HG02623 (cell line): ENCODE data around the gene POLR2A.

ENCODE experiments used
- ATAC-seq: cut with Tn5 transposase; IDR thresholded peaks from one replicate; pipeline ENCODE4 v1.9.1; 2021; ENCODE audit warnings: moderate library complexity; ENCODE audit not compliant: unreplicated experiment

The POLR2A gene

DNA sequence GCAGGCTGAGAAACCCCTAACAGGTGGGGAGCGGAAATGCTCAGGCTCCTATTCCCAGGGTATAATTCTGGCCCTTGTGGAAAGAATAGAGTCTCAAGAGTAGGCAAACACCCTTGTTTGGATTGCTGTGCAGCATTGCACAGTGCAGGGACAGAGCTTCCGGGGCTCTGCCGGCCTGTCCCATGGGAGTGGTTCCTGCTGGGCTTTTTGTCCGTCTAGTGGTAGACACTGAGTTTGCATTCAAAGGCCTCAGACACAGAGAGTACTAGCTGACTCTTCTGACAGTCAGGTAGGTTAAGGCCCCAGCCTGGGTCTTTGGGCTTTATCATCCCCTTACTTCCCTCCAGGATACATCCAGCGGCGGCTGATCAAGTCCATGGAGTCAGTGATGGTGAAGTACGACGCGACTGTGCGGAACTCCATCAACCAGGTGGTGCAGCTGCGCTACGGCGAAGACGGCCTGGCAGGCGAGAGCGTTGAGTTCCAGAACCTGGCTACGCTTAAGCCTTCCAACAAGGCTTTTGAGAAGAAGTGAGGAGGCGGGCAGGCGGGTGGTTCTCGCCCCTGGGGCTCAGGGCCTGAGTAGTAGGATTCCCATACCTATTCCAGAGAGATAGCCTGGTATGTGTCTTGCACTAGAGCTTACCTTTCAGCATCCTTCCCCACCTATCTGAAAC lies 18.1 kb downstream of the POLR2A start:
- ATAC-seq: no peak

DNA sequence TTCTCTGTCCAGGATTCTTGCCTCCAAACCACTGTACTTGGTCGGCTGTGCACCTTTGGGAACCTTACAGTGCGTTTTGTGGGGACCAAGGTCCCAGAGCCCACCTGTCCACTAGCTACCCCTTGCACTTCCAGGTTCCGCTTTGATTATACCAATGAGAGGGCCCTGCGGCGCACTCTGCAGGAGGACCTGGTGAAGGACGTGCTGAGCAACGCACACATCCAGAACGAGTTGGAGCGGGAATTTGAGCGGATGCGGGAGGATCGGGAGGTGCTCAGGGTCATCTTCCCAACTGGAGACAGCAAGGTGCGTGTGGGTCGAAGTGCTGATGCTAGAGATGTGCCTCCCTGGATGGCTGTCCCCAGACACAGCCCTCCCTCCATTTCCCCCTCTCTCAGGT lies 18.8 kb downstream of the POLR2A start:
- no peak for ATAC-seq

DNA sequence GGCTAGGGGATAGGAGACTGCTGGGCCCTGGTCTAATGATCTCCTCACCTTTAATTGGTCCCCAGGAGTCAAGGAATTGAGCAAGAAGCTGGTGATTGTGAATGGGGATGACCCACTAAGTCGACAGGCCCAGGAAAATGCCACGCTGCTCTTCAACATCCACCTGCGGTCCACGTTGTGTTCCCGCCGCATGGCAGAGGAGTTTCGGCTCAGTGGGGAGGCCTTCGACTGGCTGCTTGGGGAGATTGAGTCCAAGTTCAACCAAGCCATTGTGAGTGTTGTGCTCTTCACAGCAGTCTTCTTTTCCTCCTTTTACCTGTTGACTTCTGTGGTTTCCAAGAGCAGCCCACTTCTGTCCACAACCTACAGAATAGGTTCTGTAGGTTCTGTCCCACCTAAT lies 19.4 kb downstream of the POLR2A start:
- ATAC-seq: no peak

DNA sequence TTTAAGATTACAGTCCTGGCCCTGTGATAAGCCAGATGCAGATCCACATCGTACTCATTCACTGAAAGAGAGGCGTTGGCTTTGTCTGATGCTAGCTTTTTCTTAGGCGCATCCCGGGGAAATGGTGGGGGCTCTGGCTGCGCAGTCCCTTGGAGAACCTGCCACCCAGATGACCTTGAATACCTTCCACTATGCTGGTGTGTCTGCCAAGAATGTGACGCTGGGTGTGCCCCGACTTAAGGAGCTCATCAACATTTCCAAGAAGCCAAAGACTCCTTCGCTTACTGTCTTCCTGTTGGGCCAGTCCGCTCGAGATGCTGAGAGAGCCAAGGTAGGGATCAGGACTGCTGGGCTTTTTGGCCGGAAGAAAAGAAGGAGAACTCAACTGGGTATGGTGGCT lies 24.0 kb downstream of the POLR2A start:
- no peak for ATAC-seq

DNA sequence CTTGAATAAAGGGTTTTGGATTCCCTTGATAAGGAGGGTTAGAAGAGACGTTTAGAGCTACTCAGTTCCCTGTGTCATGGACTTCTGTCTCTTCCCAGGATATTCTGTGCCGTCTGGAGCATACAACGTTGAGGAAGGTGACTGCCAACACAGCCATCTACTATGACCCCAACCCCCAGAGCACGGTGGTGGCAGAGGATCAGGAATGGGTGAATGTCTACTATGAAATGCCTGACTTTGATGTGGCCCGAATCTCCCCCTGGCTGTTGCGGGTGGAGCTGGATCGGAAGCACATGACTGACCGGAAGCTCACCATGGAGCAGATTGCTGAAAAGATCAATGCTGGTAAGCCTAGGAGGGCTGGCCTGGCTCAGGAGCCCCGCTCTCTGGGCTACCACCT lies 24.7 kb downstream of the POLR2A start:
- ATAC-seq: no peak

DNA sequence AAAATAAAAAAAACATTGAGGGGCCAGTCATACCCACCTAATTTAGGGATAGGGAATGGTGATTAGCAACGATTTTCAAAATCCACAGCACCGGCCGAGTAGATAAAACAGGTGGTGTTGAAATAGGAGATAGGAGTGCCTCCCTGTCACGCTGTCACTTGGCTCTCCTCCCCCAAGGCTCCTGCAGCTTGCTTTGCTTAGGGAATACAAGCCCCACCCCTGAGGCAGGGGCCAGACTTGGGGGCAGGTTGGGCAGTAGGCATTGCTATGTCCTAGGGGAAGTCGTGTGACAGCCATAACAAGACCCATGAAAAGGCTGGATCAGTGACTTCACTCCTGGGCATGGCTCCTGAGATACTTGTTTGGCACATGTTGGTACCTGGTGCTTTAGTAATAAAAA lies 25.8 kb downstream of the POLR2A start:
- ATAC-seq: no peak

DNA sequence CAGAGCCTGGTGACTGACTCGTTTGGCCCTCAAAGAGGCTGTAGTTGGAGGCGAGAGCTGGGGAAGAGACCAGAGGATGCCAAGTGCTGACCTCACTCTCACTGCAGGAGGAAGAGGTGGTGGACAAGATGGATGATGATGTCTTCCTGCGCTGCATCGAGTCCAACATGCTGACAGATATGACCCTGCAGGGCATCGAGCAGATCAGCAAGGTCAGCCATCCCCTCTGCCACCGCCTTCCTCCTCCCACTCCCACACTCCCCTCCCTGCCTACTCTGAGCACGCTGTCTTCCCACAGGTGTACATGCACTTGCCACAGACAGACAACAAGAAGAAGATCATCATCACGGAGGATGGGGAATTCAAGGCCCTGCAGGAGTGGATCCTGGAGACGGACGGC lies 26.9 kb downstream of the POLR2A start:
- ATAC-seq: no peak

DNA sequence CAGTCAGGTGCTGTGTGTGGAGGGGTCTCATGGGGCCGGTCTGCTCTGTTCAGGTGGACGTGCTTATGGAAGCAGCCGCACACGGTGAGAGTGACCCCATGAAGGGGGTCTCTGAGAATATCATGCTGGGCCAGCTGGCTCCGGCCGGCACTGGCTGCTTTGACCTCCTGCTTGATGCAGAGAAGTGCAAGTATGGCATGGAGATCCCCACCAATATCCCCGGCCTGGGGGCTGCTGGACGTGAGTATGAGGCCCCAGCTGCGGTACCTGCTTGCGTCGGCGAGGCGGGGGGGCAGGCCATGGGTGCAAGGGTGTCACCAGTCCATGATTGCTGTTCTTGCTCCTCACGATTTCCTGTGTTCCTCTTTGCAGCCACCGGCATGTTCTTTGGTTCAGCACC lies 27.9 kb downstream of the POLR2A start:
- ATAC-seq: no peak

DNA sequence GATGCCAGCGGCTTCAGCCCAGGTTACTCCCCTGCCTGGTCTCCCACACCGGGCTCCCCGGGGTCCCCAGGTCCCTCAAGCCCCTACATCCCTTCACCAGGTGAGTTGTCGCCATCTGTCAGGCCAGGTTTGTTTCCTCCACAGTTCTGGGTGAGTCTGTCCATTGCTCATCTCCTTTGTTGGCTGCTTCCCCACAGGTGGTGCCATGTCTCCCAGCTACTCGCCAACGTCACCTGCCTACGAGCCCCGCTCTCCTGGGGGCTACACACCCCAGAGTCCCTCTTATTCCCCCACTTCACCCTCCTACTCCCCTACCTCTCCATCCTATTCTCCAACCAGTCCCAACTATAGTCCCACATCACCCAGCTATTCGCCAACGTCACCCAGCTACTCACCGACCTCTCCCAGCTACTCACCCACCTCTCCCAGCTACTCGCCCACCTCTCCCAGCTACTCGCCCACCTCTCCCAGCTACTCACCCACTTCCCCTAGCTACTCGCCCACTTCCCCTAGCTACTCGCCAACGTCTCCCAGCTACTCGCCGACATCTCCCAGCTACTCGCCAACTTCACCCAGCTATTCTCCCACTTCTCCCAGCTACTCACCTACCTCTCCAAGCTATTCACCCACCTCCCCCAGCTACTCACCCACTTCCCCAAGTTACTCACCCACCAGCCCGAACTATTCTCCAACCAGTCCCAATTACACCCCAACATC lies 28.8 kb downstream of the POLR2A start:
- ATAC-seq: no peak

DNA sequence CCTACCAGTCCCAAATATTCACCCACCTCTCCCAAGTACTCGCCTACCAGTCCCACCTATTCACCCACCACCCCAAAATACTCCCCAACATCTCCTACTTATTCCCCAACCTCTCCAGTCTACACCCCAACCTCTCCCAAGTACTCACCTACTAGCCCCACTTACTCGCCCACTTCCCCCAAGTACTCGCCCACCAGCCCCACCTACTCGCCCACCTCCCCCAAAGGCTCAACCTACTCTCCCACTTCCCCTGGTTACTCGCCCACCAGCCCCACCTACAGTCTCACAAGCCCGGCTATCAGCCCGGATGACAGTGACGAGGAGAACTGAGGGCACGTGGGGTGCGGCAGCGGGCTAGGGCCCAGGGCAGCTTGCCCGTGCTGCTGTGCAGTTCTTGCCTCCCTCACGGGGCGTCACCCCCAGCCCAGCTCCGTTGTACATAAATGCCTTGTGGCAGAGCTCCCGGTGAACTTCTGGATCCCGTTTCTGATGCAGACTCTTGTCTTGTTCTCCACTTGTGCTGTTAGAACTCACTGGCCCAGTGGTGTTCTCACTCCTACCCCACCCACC lies 29.8 kb downstream of the POLR2A start:
- no peak for ATAC-seq

DNA sequence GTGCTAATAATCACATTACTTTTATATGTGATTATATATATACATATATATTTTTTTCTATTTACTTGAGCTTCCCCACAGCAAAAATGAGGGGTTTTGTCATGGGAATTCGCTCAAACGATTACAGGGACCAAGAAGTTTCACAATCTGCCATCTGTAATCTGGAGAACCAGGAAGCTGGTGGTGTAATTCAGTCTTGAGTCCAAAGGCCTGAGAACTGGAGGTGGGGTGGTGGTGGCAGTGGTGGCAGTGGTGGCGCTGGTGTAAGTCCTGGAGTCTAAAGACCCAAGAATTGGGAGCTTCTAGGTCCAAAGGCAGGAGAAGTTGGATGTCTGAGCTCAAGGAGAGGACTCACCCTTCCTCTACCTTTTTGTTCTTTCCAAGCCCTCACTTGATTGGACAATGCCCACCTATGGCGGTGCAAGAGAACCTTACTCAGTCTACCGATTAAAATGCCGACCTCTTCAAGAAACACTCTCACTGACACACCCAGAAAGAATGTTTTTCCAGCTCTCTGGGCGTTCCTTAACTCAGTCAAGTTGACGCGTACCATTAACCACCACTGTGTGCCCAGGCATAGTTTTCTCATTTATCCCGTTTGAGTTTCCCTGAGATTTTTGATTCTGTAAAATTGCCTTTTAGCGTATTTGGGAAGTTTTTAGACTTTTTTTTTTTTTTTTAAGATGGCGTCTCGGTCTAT lies 31.9 kb downstream of the POLR2A start:
- no peak for ATAC-seq

DNA sequence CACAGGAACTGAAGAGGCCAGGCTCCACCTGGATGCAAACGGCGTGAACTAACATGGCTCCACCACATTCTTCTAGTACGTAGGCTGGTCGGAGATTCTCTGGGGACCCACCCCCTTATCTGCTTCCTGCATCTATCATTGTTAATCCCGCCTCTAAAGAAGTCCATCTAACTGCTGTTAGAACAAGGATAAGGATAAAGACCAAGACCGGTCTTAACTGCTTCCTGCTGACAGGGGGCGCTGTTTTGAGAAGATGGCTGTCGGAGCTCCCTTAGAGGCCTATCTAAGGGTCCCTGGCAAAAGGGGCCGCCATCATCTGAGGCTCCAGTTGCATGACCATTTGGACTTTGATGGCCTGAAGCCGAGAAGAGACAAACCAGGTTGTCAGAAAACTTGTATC lies 38.9 kb downstream of the POLR2A start:
- ATAC-seq: no peak

DNA sequence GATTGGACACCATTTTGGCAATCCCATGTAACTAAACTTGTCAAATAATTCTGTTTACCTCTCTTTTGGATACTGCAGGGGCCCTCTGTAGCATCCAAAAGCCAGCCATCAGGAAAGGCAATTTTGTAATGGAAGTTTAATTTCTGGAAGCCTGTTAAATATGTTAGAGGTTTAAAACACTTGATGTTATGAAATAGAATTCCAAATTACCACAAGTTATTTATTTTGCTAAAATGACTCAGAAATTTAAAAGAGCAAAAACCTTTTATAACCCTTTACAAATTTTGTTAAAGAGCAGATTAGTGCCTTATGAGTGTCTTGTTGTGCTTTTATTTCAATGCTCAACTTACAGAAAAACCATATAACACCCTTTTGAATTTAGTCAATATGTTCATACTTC lies 44.7 kb downstream of the POLR2A start:
- ATAC-seq: no peak

DNA sequence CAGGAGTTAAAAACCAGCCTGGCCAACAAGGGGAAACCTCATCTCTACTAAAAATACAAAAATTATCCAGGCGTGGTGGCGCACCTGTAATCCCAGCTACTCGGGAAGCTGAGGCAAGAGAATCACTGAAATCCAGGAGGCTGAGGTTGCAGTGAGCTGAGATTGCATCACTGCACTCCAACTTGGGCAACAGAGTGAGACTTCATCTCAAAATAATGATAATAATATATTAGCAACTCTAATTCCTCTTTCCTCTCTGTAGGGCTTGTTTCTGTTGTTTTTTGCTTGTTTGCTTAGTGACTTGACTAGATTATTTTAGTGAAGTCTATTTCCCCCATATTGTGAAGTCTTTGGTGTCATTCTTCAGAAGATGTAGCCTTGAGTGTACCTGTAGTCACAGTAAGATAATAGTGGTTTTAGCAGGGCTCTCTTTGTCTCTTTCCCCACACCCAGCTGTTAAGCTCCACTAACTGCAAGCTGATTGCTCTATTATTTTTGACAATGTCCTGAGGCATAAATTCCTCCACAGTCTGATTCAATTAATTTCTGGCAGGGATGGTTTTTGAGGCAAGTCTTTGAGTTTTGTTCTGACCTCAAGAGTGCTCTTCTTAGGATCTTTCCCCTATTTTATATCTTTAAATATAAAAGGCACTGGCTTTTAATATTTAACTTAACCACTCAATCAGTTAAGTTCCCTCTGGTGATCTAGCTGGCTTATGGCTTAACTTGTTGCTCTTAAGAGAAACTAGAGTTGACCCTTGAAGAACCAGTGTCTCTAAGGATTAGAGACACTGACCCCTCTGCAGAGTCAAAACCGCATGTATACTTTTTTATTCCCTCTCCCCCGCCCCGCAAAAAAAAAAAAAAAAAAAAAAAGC lies 46.1 kb downstream of the POLR2A start:
- no peak for ATAC-seq

DNA sequence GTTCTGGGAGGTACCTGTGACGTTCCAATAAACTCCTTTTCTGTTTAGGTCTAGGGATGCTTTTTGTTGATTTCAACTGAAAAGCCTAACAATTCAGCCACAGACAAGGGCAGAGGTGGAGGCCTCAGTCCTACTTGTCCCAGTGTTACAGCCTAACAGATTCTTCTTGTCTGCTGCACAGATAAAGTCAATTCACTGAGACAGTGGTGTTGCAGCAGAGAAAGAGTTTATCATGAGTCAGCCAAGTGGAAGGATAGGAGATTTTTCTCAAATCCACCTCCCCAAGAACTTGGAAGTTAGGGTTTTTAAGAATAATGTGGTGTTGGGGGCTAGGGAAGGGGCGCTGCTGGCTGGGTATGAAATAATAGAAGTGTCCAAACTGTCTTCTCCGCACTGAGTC lies 53.9 kb downstream of the POLR2A start:
- ATAC-seq: no peak

DNA sequence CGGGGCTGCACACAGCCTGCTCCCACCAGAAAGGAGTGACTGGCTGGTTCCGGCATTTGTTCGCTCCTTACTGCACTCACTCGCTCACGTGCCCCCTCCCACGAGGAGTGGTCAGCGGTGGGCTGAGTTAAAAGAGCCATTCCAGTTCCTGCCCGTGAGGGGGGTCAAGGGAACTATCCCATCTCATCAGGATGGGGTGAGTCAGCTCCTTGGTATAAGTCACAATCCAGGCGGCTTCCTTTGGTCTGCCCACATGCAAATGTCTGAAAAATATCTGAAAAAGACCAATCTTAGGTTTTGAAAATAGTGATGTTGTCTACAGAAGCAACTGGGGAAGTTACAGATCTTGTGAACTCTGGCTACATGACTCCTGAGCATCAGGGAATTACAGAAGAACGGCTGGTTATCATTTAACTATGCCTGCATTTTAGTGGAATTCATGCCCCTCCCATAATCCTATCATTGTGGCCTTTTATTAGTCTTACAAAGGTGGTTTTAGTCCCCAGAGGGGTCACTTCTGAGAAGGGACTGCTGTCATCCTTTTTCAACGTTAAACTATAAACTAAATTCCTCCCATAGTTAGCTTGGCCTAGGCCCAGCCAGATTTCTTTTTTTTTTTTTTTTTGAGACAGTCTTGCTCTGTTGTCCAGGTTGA lies 54.9 kb downstream of the POLR2A start:
- no peak for ATAC-seq

DNA sequence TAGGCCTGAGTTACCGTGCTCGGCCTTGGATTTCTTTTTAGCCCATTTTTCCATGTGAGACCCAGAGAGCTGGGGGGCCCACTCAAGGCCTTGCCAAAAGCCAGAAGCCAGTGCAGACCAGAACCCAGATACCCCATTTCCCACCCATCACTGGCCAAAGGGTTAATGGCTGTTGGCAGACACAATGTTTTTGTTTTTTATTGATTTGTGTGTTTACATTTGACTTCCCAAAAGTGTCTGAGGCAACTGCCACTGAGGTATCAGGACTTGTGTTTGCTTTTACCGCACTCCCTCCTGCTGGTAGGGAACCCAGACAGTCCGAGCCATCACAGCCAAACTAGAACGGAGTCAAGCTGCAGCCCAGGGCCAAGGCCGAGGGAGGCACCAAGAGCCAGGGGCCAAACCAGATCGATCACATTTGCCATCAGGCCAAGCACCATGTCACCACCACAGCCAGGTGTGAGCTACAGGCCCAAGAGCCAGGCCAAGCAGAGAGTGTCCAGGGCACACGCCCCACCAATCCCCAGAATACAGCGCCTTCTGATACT lies 57.0 kb downstream of the POLR2A start:
- no peak for ATAC-seq

DNA sequence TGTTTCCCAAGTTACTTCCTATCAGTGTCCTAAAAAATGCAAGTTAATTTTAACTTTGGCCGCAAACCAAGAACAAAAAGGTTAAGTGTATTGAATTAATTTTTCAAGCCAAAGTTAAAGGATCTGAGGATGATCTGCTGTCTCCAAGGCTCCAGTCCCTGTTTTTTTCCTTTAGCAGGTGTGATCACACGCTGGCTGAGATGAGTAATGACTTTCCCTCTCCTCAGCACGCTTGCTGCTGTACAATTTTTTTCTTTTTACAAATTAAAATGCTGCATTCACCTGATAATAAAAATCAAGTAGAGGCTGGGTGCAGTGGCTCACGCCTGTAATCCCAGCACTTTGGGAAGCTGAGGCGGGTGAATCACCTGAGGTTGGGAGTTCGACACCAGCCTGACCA lies 60.7 kb downstream of the POLR2A start:
- no peak for ATAC-seq

DNA sequence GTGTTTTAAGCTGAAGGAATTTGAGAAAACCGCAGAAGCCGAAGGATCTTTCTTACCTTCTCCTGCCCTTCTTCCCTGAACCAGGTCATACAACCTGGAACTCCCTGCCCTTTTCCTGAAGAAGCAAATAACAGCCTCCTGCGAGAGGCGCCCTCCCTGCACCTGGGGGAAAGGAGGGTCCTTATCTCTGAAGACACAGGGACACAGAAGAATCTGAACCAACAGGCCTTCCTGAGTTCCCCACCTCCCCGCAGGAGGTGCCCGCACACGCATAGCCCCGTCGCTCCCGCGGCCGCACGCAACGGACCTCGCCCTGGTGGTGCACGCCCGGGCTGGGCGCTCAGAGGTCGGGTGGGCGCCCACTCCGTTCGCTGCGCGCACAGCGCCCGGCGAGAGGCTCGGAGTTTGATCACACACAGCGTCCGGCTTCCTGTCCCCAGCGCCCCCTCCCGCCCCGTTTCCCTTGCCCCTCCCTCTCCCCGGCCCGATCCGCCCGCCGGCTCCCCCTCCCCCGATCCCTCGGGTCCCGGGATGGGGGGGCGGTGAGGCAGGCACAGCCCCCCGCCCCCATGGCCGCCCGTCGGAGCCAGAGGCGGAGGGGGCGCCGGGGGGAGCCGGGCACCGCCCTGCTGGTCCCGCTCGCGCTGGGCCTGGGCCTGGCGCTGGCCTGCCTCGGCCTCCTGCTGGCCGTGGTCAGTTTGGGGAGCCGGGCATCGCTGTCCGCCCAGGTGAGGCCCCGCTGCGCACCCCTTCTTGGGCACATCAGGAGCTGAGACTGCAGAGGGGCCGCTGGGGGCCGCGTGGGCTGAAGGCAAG lies 64.6 kb downstream of the POLR2A start, which contains the start of gene TNFSF12:
Gene TNFSF12 (plus strand): TSS at position 474 of the 816 bp plus-strand sequence. CDS start 96 bp downstream, at position 570.
- ATAC-seq: no peak
